HG03378 (cell line): ENCODE results near the gene PPP1R13B.

ENCODE experiments used
- ATAC-seq: cut with Tn5 transposase; IDR thresholded peaks from one replicate; pipeline ENCODE4 v1.9.1; 2021; ENCODE audit warnings: mild to moderate bottlenecking, moderate library complexity; ENCODE audit not compliant: unreplicated experiment

The PPP1R13B gene

DNA sequence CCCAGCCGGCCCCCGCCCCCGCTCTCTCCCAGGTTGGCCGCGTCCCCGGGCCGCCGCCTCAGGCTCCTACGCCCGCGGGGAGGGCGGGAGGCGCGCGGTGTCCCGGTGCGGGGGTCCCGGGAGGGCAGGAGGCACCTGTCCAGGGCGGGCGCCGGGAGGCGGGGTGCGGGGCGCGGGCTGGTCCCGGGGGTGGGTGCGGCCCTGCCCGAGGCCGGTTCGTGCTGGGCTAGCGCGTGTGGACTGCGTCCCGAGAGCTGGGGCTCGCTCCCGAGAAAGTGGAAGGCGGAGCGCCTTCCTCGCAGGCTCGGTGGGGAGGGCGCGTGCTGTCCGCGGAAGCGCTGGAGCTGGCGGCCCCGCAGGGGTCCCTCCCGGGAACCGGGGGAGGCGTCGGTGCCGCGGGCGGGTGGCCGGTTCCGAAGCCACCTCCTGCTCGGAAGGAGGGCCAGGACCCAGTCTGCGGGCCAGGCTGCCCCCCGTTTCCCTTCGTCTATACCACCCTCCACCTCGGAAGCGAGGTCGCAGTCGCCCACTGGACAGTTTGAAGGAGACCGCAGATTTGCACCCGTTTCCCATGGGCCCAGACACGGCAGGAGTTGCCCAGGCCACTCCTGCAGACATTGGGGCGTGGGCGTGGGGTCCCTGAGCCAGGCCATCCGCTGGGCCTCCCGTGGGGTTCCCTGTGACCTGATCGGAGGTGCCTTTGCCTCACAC, 131.1 kb downstream of the PPP1R13B start:
- no peak for ATAC-seq

DNA sequence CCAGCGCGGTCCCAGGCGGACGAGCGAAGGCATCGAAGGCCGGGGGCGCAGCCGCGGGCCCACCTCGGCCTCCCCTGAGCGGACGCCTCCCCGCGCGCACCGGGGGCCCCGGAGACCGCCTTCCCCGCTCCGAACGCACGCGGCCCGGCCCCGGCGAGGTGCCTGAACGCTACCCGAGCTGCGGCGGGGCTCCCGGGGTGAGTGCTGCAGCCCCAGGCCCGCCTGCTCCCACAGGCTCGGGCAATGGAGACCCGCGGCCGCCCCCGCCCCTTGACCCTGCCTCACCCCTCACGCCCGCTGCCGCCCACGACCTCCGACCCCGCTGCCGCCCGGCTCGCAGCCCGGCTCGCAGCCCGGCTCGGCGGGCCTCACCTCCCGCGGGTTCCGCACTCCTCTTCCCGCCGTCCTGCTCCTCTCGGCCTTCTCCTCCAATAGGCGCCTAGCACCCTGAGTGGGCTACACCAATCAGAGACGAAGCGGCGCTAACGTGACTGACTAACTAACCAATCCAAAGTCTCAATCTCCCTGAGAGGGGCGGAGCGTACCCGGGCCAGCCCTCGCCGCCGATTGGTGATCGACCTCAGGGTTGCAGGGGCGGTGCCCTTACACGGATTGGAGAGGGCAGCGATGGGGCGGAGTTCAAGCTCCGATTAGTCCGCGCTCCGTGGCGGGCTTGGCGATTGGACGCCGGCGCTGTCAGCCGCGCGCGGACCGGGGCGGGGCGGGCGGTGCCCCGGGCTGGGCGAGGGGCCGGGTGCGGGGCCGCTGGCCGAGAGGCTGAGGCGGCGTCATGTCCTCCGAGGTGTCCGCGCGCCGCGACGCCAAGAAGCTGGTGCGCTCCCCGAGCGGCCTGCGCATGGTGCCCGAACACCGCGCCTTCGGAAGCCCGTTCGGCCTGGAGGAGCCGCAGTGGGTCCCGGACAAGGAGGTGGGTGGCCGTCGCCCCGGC, 132.0 kb downstream of the PPP1R13B start, which contains the start of the genes XRCC3 and ZFYVE21:
XRCC3 (minus strand) TSS at position 400 of the 949 bp plus-strand sequence. CDS start 4,364 bp downstream, outside the sequence.
ZFYVE21 (plus strand) TSS at position 759 of the 949 bp plus-strand sequence; CDS start at position 791, 32 bp downstream.
- ATAC-seq, result peak; percentile 95

DNA sequence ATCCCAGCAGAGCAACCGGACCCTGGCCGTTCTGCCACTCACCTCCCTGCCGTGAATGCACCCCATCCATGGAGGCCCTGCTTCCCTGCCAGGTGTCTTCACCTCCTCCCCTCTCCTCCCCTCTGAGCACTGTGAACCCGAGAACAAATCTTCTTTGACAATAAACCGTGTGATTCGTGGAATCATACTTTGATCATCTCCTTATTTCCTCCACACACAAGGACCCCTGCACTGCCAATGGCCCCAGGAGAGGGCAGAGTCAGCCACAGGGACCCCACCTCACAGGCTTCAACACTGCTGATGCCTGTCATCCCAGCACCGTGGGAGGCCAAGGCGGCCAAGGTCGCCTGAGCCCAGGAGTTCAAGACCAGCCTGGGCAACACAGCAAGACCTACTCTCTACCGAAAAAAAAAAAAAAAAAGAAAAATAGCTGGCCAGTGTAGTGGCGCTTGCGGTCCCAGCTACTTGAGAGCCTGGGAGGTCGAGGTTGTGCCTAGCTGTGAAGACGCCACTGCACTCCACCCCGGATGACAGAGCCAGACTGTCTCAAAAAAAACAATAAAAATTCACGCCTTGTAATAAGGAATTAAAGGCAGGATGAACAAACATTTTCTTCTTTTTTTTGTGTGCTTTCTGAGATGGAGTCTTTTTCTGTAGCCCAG, 133.2 kb downstream of the PPP1R13B start:
- no peak for ATAC-seq

DNA sequence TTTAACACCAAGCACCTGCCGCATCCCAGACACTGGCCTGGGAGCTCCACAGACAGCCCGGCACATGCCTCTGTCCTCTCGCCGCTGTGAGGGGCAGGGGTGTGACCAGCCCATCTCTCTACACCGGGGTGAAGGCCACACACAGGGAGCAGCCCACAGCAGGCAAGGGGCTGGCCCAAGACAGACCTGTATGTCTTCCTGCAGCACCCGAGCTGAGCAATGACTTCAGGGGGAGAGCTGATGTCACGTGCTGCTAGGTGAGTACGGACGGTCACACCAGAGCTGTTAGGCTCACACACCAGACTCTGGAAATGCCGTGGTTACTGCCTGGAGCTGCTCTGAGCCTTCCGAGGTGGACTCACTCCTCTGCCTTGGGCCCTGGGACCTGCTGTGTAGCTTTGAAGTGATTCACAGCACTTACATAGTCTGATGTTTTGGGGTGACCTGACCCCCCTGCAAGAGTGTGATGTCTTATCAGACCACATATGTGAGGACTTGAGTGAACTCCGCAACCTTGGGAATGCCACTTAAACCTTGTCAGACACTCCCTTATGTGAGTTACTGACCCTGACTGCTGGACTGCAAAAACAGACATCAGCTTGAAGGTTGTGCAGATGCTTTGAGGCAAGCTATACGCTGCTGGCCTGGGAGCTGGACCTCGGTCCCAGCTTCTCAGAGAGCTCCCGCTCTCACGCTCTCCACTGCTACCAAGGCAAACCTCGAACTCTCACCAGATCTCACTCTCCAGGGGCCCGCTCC, 133.9 kb downstream of the PPP1R13B start:
- ATAC-seq, result no peak

- no peak for ATAC-seq
Observed at GRCh38 chr14:103712633-103713247, 134.6 kb downstream of the PPP1R13B start.

DNA sequence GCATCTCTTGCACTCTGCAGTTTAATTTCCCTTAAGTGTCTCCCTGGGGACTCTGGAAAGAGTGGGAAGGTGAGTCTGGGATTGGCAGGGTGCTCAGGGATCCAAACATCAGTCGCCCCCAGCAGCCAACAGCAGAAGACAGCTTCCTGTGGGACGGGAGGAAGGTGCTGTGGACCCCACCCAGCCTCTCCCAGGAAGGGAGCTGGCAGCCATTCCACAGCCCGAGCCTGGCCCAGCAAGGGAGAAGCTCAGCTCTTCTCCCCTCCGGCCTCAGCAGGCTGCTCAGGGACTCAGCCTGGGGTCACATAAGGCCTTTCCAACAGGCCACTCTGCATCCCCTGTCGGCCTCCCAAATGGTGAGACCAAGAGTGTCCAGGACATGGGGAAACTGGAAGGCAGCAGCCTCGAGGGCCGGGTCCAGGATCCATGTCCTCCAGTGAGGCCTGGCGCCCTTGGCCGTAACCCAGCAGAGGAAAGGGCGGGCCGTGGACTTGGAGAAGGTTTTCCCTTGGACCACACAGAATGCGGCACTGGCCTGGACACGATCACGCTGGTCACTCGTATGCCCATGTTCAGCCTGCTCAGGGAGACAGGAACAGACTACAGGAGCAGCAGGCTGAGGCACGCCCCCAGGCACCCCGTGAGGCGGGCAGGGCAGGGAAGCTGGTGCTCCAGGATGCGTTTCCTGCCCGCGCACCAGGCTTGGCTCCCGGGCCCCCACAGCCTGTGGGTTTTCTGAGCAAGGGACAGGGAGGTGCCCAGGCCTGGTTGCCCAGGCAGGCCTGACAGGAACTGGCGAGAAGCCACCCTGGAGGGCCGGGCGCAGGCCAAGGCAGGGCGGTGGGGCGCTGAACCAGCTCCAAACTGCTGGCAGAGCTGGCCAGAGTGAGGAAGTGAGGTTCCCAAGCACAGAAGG, 135.6 kb downstream of the PPP1R13B start:
- no peak for ATAC-seq

- no peak for ATAC-seq
Observed at GRCh38 chr14:103710771-103711377, 136.5 kb downstream of the PPP1R13B start.

GRCh38 chr14:103709814-103710213, 137.6 kb downstream of the PPP1R13B start:
- ATAC-seq, result no peak

- ATAC-seq, result no peak
Observed at GRCh38 chr14:103708750-103709187, 138.6 kb downstream of the PPP1R13B start.

- ATAC-seq, result no peak
Observed at GRCh38 chr14:103707329-103708263, 139.8 kb downstream of the PPP1R13B start.

GRCh38 chr14:103706551-103707328, 140.6 kb downstream of the PPP1R13B start:
- no peak for ATAC-seq

- no peak for ATAC-seq
Observed at GRCh38 chr14:103705504-103706284, 141.7 kb downstream of the PPP1R13B start.

GRCh38 chr14:103705118-103705503, 142.3 kb downstream of the PPP1R13B start:
- no peak for ATAC-seq

DNA sequence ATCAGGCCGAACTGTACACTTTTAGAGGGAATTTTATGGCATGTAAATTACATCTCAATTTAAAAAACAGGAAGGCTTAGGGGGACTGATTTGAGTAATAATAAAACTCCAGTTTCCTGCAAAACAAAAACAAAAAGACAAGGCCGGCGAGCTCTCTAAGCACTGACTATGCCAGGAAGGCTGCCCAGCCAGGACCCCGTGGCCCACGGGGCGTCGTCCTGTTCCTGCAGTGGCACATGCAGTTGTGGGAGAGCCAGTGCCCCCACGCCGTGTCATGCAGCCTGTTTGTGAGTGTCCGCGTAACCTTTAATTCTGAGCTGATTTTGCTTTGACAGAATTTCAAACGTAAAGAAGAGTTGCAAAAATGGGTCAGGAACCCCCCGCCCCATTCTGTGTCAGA, 142.7 kb downstream of the PPP1R13B start:
- no peak for ATAC-seq

DNA sequence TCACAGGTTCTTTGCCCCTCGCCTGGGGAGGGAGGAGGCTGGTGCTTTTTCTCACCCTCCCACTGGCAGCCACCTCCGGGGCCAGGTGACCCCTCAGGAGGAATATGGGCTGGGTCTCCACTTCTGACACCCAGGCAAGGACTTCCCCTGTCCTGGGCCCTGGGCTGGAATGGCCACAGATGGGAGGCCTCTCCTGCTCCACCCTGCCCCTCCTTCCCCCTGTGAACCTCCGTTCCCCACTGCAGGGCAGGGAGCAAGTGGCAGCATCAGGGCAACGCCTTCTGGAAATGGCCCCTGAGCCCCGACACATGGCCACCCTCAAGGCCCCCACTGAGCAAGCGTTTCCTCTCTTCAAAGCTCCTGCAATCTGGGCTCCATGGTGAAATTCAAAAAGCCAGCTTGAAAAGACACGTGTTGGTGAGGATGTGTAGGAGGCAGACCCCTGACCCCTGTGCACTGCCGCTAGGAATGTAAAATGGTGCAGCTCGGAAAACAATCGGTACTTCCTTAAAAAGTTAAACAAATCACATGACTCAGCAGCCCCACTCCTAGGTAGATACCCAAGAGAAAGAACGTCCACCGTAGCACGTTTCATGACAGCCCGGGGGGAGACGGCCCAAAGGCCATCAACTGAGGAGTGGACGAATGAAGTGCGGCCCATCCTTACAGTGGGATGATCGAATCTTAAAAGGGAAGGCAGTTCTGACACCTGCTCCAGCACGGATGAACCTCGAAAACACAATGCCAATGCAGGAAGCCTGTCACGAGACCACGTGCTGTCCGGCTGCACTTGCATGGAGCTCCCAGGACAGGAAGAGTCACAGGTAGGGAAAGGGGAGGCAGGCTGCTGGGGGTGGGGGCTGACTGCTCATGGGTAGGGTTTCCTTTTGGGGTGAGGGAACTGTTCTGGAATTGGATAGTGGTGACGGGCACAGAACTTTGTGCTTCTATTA, 143.7 kb downstream of the PPP1R13B start:
- no peak for ATAC-seq
